ENCODE results near the gene ZNF684. TPM values are rescaled to one million over a fixed set of nuclear protein-coding genes. Genes with fewer than 3 reads are reported as not detected.
A peak's percentile ranks its signal among the peaks of the same experiment; 100 is the strongest.

ZNF684 gene
- total and polyA plus RNA-seq, 2 donors (not counting 1 experiment from before 2014, with no cell fraction given) = 2.9 to 7.4 TPM

- ATAC-seq (ENCODE audit: low read depth) = no peak
- DNase-seq = peak; percentile 40
- no peaks in the 10 kb centered on the region for H3K79me2 ChIP-seq (ENCODE audit: control insufficient read depth, insufficient read depth, low read length)
- ChIA-PET POLR2A (interaction anchor here (0.7 kb wide), 1 partner anchor 131 kb away, joined by 4 read pairs; no protein-coding TSS in a partner anchor), CTCF (interaction anchor here (0.9 to 1.4 kb wide), 4 partner anchors 60 to 360 kb away, joined by 3 to 6 read pairs (median 3); partner anchors contain the start of gene ZNF684)
- no peak overlapping the region for H3K27ac ChIP-seq (ENCODE audit: low read length in 2 of 2)
- Mint-ChIP-seq H3K9me3 (ENCODE audit: insufficient read depth) (no peaks in the 10 kb centered on the region), H3K4me3 (no peak overlapping the region), H3K27me3 (peaks cover 14% of the 10 kb centered on the region), H3K27ac (no peak overlapping the region), H3K4me1 (peaks cover 4% of the 10 kb centered on the region)
- TF ChIP-seq EZH2 (IDR thresholded peaks at IDR 0.05; ENCODE audit: borderline replicate concordance, insufficient read depth, low read depth, low read length, poor library complexity, severe bottlenecking) = no peak
- peak; percentile 39 for TF ChIP-seq CTCF (IDR thresholded peaks at IDR 0.05)
- no peak overlapping the region for H3K4me3 ChIP-seq (ENCODE audit: control extremely low read depth in 1 of 5, extremely low read depth in 1 of 5, insufficient read depth in 1 of 5, low read depth in 2 of 5, low read length in 4 of 5)
- 57% methylated on average over 2 of the region's 6 CpGs for WGBS (ENCODE audit: insufficient coverage)
- H3K4me2 ChIP-seq (replicated peaks; ENCODE audit: low read depth, low read length, poor library complexity, severe bottlenecking) = no peak overlapping the region
- H3K9me3 ChIP-seq (ENCODE audit: control extremely low read depth in 1 of 3, control insufficient read depth in 2 of 3, insufficient read depth in 1 of 3, low read length in 2 of 3) = no peaks in the 10 kb centered on the region
- H2AFZ ChIP-seq (ENCODE audit: insufficient read depth, low read depth, low read length, poor library complexity, severe bottlenecking) = no peak overlapping the region
- H4K20me1 ChIP-seq (ENCODE audit: control insufficient read depth, insufficient read depth, low read length, poor library complexity, severe bottlenecking) = no peaks in the 10 kb centered on the region
- peaks cover 0 to 2% (median 0%) of the 10 kb centered on the region in 4 experiments for H3K27me3 ChIP-seq (replicated peaks in 1 of 4; ENCODE audit: control extremely low read depth in 1 of 4, control insufficient read depth in 3 of 4, insufficient read depth in 4 of 4, low read length in 3 of 4)
- H3K36me3 ChIP-seq (replicated peaks in 1 of 2; ENCODE audit: control extremely low read depth in 1 of 2, control insufficient read depth in 1 of 2, extremely low read depth in 1 of 2, insufficient read depth in 2 of 2, low read length in 1 of 2) = no peaks in the 10 kb centered on the region
- no peaks in the 10 kb centered on the region for H3K4me1 ChIP-seq (ENCODE audit: control insufficient read depth in 2 of 2, insufficient read depth in 2 of 2, low read length in 2 of 2)
- intact Hi-C loops (cut with micrococcal nuclease) = loop anchor here (2.0 kb wide), 1 partner anchor 361 kb away; no protein-coding TSS in a partner anchor
- no peak overlapping the region for H3K9ac ChIP-seq (ENCODE audit: low read length)
Observed at GRCh38 chr1:40592107-40592803, 60.8 kb downstream of the ZNF684 start.
